GM12892 (cell line): Measurements from ENCODE around the gene KIF23.

Experiments
- DNase-seq: peaks from one replicate; pipeline ENCODE4 v3.0.0; 2011; ENCODE audit not compliant: insufficient read length
- FAIRE-seq: peaks from 2 replicates; lab custom pipeline; 2011; peaks lifted over from hg19 to GRCh38; lab: Jason Lieb, UNC
- POLR2A ChIP-seq: IDR thresholded peaks from 2 replicates; pipeline ENCODE4 v1.6.1; 2011; ENCODE audit warnings: low read depth, low read length, control low read depth
- POLR2AphosphoS5 ChIP-seq: IDR thresholded peaks from 2 replicates; pipeline ENCODE4 v1.6.1; 2011; ENCODE audit warnings: low read depth, low read length, control low read depth
- TAF1 ChIP-seq: IDR thresholded peaks from 2 replicates; pipeline ENCODE4 v1.6.1; 2011; ENCODE audit warnings: low read depth, mild to moderate bottlenecking, control low read depth, low read length, borderline replicate concordance

The KIF23 gene

DNA sequence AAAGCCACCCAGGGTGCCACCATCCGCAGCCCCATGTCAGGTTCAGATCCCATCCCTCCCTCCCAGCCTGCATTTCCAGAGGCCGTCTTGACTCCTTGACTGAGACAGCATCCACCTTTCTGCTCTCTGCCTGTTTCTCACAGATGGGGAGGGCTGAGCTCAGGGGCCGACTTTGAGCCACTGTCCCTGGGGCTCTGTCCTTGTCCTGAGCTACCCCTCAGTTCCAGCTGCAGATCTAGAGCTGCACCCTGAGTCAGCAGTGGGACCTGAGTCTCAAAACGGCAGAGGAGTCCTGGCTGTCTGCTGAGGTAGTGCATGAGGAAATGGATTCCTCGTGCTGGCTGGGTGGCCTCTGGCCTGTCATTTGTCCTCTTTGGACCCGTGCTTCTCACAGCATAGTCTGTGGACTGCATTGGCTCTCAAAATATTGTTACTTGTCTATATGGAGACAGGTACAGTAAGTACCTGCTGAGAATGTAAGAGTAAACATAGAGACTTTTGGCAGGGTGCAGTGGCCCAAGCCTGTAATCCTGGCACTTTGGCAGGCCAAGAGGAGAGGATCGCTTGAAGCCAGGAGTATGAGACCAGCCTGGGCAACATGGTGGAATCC, 60.8 kb downstream of the KIF23 start:
- FAIRE-seq (no peak), DNase-seq (no peak)
- no peak for TF ChIP-seq POLR2A
- no peak for TF ChIP-seq POLR2AphosphoS5
- no peak for TF ChIP-seq TAF1

DNA sequence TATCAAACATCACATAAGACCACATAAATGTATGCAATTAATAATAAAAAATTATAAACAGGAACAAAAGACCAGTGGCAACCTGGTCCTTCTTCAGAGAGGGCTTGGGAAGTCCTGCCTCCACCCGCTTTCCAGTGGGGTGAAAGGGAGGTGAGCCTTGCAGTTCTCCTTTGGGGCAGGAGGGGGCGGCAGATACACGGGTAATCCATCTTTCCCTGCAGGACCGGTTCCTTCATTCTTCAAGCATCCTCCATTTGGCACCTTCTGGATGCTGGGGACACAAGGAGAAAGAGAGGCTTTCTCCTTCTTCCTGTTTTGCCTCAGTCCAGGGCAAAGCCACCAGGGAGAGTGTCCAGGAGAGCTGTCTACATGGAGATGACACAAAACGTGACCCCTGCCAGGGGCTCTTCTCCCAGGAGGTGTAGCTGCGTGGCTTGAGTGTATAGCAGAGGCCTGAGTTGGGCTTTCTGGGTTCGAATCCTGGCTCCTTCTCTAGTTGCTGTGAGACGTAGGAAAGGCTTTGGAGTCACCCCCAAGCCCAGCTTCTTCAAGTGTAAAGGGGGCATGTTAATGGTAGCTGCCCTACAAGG, 61.7 kb downstream of the KIF23 start:
- FAIRE-seq = peak; percentile 90
- no peak for TF ChIP-seq POLR2AphosphoS5
- no peak for TF ChIP-seq TAF1
- no peak for TF ChIP-seq POLR2A
- peak; percentile 48 for DNase-seq

DNA sequence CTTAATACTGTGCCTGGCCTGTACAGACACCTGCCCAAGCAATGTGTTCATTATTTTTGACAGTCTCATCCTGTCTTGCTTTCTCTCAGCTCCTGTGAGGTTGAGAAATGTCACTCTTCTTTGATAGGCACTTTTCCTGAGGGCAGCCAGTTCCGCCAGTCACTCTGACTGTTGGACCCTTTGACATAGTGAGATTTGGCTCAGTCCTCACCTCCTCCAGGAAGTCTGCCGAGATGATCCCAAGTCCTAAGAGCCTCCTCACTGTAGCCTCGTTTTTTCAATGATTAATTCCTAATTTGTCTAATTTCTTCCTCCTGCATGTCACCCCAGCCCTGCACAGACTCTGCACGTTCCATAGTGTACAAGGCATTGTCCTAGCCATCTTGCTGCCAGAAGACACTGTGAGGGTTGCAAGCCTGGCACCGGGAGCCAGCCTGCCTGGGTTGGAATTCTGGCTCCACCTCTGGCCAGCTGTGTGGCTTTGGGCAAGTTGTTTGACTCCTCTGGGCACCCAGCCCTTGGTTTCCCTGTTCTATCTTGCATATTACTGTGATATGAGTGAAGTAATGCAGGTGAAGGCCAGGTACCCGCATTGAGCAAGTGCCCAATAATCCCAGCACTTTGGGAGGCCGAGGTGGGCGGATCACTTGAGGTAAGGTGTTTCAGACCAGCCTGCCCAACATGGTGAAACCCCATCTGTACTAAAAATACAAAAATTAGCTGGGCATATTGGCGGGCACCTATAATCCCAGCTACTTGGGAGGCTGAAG, 62.7 kb downstream of the KIF23 start:
- DNase-seq (no peak), FAIRE-seq (no peak)
- TF ChIP-seq TAF1 = no peak
- TF ChIP-seq POLR2A = no peak
- no peak for TF ChIP-seq POLR2AphosphoS5

DNA sequence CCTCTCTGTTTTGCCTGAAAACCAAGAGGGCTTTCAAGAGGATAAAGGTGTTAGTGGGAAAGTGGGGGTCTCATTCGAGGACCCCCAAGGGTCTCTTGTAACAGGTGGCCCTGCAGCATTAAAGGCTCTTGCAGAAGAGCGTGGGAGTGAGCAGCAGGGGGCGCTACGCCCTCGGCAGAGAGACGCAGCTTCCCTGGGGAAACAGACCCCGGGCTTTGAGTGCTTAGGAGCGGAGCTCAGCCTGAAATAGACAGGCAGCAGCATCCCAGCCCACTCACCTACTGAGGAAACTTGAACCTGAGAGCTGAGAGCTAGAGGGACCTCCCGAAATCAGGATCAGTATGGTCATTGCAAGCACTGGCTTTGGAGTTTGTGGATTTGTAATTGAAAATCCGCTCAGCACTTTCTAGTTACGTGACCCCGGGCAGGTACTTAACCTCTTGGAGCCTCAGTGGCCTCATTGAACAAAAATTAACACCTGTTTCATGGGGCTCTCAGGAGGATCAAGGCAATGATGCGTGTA, 64.2 kb downstream of the KIF23 start:
- FAIRE-seq (peak; percentile 21), DNase-seq (no peak)
- TF ChIP-seq POLR2A = no peak
- no peak for TF ChIP-seq POLR2AphosphoS5
- TF ChIP-seq TAF1 = no peak

DNA sequence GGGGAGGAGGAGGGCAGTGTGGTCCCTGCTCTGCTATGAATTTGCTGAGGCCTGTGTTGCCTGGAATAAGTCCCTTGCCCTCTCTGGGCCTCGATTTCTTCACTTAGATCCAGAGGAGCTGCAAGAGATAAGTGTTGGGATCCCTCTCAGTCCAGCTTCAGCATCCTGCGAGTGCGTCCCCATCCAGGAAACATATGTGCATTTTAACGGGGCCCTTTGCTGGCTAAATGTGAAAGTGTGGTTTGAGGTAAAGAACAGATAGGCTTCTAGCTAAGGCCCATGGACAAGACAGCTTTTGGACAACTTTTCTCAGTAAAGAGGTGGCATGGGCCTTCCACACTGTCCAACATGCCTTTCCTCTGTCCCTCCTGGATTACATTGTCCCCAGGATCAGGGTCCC, 64.9 kb downstream of the KIF23 start:
- TF ChIP-seq POLR2AphosphoS5 = no peak
- TF ChIP-seq POLR2A = no peak
- TF ChIP-seq TAF1 = no peak
- FAIRE-seq = no peak

DNA sequence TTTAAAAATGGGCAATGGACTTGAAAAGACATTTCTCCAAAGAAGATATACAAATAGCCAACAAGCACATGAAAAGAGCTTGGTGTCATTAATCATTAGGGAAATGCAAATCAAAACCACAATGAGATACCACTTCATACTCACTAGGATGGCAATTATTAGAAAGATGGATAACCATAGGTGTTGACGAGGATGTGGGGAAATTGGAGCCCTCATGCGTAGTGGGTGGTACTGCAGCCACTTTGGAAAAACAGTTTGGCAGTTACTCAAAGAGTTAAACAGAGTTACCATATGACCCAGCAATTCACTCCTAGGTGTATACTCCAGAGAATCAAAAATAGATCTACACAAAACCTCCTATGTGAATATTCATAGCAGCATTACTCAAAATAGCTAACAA, 65.8 kb downstream of the KIF23 start:
- no peak for DNase-seq
- no peak for FAIRE-seq

More for the DNA sequence above, 64.9 kb downstream of the KIF23 start:
- no peak for DNase-seq

DNA sequence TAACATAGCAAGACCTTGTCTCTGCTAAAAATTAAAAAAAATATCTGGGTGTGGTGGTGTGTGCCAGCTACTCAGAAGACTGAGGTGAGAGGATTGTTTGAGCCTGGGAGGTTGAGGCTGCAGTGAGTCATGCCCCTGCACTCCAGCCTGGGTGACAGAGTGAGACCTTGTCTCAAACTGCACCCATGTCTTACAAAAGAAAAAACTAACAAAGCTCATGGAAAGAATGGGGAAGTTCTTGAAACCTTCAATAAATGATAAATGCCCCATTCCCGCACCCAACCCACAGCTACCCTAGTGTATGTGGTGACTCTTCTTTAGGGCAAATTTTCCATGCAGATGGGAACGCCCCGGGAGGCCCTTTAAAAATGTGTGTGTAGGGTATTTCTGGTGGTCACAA, 66.8 kb downstream of the KIF23 start:
- DNase-seq (no peak), FAIRE-seq (no peak)
- TF ChIP-seq POLR2AphosphoS5 (no peak), TAF1 (no peak), POLR2A (no peak)

More for the DNA sequence above, 65.8 kb downstream of the KIF23 start:
- no peak for TF ChIP-seq TAF1
- no peak for TF ChIP-seq POLR2AphosphoS5
- TF ChIP-seq POLR2A = no peak

DNA sequence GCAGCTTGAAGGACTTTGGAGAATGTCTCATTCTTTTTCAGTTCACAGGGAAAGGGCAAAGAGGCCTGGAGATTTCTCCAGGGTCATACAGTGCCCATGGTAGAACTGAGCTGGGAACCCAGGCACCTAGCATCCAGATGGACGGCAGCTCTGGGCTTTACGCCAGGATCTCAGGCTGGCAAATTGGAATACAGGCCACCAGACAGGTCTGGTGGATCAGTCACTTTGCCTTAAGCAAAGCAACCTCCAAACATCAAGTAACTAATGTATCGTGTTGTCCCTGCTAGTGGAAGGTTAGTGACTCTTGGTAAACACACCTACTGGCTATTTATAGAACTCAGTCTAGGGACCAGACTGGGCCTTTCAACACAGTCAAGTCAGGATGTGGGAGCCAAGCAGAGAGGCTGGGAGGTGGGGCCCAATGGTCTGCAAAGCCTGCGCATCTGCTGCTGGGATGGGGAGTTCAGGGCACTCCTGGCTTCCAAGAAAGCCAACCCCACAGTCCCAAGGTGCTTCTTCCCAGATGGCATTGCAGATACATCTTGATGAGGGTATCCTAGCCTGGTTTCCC, 68.6 kb downstream of the KIF23 start:
- TF ChIP-seq TAF1 (no peak), POLR2AphosphoS5 (no peak), POLR2A (no peak)
- DNase-seq = no peak
- FAIRE-seq = no peak

DNA sequence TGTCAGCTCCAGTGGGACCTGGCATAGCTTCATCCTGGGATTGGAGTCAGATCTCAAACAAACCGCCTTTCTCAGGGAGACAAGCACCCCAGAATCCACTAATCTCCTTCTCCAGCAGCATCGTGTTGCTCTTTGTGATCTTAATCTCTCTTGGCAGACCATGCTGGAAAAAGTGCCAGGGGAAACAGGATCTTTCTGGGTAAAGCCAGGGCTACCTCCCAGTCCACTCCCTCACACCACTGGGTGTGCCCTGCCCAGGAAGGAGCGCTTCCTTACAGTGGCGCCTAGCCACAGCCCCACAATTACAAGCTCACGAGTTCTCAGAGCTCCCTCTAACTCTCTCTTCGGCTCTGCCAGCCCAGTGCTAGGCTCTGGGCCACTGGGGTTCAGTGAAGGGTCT, 70.7 kb downstream of the KIF23 start:
- TF ChIP-seq POLR2AphosphoS5 = no peak
- no peak for TF ChIP-seq TAF1
- no peak for TF ChIP-seq POLR2A
- DNase-seq (no peak), FAIRE-seq (no peak)

DNA sequence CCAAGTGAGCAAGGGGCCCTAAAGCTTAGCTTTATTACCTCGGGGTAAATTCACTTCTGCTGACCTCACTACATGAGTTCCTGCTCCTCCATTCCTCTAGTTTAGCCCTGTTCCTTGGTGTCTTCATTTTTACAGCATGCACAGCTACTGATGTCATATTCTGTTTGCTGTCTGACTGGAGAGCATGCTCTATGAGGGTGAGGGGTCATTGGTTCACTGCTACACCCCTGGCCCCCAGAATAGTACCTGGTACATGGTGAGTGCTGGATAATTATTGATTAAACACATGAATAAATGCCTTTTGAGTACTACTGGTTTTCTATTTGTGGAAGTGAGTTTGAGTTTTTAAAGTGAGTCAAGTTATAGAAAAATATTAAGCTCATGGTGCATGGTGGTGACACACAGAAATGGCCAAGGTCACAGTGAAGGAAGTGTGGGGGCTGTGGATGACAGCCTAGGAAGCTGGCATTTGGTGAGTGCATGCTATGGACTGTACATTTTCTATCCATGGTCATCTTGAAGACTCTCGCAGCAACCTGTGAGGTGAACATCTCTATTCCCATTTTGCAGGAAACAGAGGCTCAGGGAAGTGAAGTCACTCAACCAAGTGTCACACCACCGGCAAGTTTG, 72.4 kb downstream of the KIF23 start:
- DNase-seq (no peak), FAIRE-seq (no peak)
- no peak for TF ChIP-seq POLR2AphosphoS5
- no peak for TF ChIP-seq TAF1
- TF ChIP-seq POLR2A = no peak

DNA sequence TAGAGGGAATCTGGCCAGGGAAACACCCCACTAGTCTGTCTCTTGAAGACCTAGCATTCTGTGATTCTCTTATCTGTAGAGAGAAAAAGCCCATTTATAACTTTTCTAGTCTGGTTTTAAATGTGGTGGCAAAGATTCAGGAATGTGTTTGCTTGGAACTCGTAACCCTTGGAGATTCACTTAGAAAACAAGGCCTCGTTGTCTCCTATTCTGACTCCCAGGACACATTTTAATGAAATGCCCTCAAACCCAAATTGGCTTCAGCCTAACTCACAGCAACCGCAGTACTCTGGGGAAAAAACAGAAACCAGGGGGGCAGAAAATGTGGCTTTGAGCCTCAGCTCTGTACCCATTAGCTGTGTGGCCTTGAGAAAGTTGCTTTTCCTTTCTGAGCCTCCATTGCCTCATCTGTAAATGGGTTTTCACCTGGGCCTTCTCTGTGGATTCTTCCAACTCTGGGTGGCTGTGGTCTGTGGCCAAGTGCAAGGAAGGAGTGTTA, 75.0 kb downstream of the KIF23 start:
- DNase-seq (no peak), FAIRE-seq (no peak)
- TF ChIP-seq POLR2A (no peak), TAF1 (no peak), POLR2AphosphoS5 (no peak)
